ENCODE results near the gene ZNF783. TPM values are rescaled to one million over a fixed set of nuclear protein-coding genes. Genes with fewer than 3 reads are reported as not detected.
A peak's percentile ranks its signal among the peaks of the same experiment; 100 is the strongest.
"Not testable (repeated sequence)": the region's sequence is repeated elsewhere in the genome, so short reads cannot be mapped to it uniquely, and the experiment has no call there.

Gene ZNF783
- total RNA-seq, 4 donors from 2014 or later = 9.9 to 20.8 (median 14.4) TPM

DNA sequence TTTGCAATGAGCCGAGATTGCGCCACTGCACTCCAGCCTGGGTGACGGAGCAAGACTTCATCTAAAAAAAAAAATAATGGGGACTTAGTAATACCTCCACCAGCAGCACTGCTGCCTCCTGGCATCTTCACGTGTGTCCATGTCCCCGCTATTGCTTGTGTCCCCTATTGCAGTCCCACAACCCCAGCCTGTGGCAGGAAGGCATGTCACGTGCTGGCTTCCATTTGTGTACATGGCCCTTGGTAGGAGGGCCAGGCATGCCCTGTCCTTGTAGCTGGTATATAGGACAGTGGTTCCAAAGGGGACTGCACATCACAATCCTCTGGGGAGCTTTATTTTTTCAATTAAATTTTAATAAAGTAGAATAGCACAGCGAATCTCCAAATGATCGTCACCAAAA lies 5.7 kb downstream of the ZNF783 start:
- H3K9me3 ChIP-seq = no peaks in the 10 kb centered on the region
- TF ChIP-seq EP300 (IDR thresholded peaks at IDR 0.05) = no peak
- TF ChIP-seq POLR2A (IDR thresholded peaks at IDR 0.05) = no peak
- TF ChIP-seq POLR2AphosphoS5 (IDR thresholded peaks at IDR 0.05) = no peak
- TF ChIP-seq, protein P1, sequence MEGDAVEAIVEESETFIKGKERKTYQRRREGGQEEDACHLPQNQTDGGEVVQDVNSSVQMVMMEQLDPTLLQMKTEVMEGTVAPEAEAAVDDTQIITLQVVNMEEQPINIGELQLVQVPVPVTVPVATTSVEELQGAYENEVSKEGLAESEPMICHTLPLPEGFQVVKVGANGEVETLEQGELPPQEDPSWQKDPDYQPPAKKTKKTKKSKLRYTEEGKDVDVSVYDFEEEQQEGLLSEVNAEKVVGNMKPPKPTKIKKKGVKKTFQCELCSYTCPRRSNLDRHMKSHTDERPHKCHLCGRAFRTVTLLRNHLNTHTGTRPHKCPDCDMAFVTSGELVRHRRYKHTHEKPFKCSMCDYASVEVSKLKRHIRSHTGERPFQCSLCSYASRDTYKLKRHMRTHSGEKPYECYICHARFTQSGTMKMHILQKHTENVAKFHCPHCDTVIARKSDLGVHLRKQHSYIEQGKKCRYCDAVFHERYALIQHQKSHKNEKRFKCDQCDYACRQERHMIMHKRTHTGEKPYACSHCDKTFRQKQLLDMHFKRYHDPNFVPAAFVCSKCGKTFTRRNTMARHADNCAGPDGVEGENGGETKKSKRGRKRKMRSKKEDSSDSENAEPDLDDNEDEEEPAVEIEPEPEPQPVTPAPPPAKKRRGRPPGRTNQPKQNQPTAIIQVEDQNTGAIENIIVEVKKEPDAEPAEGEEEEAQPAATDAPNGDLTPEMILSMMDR (IDR thresholded peaks at IDR 0.05) = no peak
- DNase-seq (ENCODE audit: low spot score in 2 of 2) = peak in 1 of 2 donors; percentile 35
- no peak overlapping the region for H3K4me3 ChIP-seq
- peaks cover 11% of the 10 kb centered on the region for H3K4me1 ChIP-seq
- no peaks in the 10 kb centered on the region for H3K27me3 ChIP-seq
- no peak overlapping the region for H3K27ac ChIP-seq
- 96% methylated on average over 8 of the region's 8 CpGs for WGBS
- peaks cover 72% of the 10 kb centered on the region for H3K36me3 ChIP-seq

DNA sequence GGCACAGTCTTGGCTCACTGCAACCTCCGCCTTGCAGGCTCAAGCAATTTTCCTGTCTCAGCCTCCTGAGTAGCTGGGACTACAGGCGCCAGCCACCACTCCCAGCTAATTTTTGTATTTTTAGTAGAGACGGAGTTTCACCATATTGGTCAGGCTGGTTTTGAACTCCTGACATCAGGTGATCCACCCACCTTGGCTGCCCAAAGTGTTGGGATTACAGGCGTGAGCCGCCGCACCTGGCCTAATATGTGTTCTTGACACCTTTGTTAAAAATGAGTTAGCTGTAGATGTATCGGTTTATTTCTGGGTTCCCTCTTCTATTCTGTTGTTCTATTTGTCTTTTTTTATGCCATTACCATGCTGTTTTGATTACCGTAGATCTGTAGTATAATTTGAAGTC lies 12.4 kb downstream of the ZNF783 start:
- H3K4me1 ChIP-seq; H3K9me3 ChIP-seq; H3K27me3 ChIP-seq; H3K4me3 ChIP-seq; H3K27ac ChIP-seq; DNase-seq (ENCODE audit: low spot score in 2 of 2): not testable (repeated sequence)
- peaks cover 73% of the 10 kb centered on the region for H3K36me3 ChIP-seq
- 92% methylated on average over 8 of the region's 8 CpGs for WGBS

DNA sequence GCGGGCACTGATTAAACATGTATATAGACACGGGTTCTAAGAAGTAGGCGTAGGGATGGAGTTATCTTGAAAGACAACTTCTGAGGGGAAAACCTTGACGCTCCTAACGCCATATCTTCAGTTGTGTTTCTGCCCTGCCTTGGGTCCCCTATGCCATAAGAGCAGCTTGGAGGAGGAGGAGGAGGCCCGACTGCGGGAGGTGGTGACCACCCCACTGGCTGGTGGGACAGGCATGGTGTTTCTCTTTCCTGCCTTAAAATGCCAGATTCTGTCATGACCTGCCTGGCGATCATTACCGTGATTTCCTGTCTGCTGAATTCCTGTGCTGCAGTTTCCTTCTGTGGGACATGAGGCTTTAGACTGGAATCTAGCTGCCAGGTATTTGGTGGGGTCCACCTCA lies 15.9 kb downstream of the ZNF783 start:
- H3K4me3 ChIP-seq = no peak overlapping the region
- 96% methylated on average over 9 of the region's 9 CpGs for WGBS
- peaks cover 66% of the 10 kb centered on the region for H3K36me3 ChIP-seq
- no peak for DNase-seq (ENCODE audit: low spot score in 2 of 2)
- H3K4me1 ChIP-seq = no peaks in the 10 kb centered on the region
- H3K27me3 ChIP-seq = no peaks in the 10 kb centered on the region
- H3K27ac ChIP-seq = no peak overlapping the region
- H3K9me3 ChIP-seq = no peaks in the 10 kb centered on the region
- TF ChIP-seq EP300 (IDR thresholded peaks at IDR 0.05) (no peak), POLR2A (IDR thresholded peaks at IDR 0.05) (no peak), POLR2AphosphoS5 (IDR thresholded peaks at IDR 0.05) (no peak)
- TF ChIP-seq, protein P1 (IDR thresholded peaks at IDR 0.05) = no peak

DNA sequence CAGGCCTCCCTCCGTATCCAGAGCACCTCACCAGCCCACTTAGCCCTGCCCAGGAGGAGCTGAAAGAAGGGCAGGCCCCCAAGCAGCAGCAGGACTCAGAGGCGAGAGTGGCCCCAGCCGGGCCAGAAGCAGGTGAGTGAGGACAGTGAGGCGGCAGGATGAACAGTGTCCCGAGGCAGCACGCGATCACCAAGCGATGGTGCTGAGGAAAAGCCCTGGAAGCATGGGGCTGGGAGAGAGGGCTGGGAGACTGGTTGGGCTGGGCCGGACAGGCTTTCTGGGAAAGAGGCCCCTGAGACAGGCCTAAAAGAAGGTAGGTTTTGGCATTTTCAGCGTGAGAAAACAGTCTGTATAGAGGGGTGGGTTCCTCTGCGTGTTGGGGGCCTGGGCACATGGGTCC lies 16.4 kb downstream of the ZNF783 start:
- peaks cover 60% of the 10 kb centered on the region for H3K36me3 ChIP-seq
- DNase-seq (ENCODE audit: low spot score in 2 of 2) = no peak

DNA sequence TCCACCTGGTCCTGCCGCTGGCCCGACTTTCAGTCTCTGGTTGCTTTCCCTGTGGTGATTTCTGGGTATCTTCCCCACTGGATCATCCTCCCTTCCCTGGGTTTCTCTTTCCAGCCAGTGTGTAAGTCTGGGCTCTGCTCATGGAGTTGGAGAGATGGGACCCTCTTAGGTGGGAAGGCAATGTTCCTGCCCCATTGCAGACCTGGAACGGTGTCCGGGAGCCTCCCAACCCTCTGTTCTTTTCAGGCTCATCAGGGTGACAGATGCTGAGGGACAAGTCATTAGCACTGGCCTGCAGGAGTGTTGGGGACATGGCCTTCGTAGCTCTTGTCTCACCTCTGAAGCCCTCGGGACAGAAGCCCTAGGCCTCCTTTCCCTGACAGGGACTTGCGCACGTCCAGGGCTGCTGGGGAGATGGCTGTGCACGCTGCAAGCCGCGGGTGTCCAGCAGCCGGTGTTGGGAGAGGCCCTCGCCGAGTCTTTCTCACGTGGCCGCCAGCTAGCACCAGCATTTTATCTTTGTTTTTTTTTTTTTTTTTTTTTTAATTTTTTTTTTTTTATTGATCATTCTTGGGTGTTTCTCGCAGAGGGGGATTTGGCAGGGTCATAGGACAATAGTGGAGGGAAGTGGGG lies 17.2 kb downstream of the ZNF783 start:
- Histone ChIP-seq H3K4me3 (no peak overlapping the region), H3K4me1 (no peaks in the 10 kb centered on the region), H3K36me3 (peaks cover 56% of the 10 kb centered on the region), H3K27ac (no peak overlapping the region), H3K27me3 (no peaks in the 10 kb centered on the region), H3K9me3 (no peaks in the 10 kb centered on the region)
- 93% methylated on average over 17 of the region's 17 CpGs for WGBS
- no peak for TF ChIP-seq EP300 (IDR thresholded peaks at IDR 0.05)
- TF ChIP-seq POLR2AphosphoS5 (IDR thresholded peaks at IDR 0.05) = no peak
- TF ChIP-seq, protein P1 (IDR thresholded peaks at IDR 0.05) = no peak
- TF ChIP-seq POLR2A (IDR thresholded peaks at IDR 0.05) = no peak
- no peak for DNase-seq (ENCODE audit: low spot score in 2 of 2)

More for the DNA sequence above, 16.4 kb downstream of the ZNF783 start:
- Histone ChIP-seq H3K27ac (no peak overlapping the region), H3K4me3 (no peak overlapping the region), H3K4me1 (no peaks in the 10 kb centered on the region), H3K27me3 (no peaks in the 10 kb centered on the region), H3K9me3 (no peaks in the 10 kb centered on the region)
- TF ChIP-seq POLR2AphosphoS5 (IDR thresholded peaks at IDR 0.05) = no peak
- no peak for TF ChIP-seq POLR2A (IDR thresholded peaks at IDR 0.05)
- TF ChIP-seq, protein P1 (IDR thresholded peaks at IDR 0.05) = no peak
- no peak for TF ChIP-seq EP300 (IDR thresholded peaks at IDR 0.05)
- 98% methylated on average over 11 of the region's 11 CpGs for WGBS

DNA sequence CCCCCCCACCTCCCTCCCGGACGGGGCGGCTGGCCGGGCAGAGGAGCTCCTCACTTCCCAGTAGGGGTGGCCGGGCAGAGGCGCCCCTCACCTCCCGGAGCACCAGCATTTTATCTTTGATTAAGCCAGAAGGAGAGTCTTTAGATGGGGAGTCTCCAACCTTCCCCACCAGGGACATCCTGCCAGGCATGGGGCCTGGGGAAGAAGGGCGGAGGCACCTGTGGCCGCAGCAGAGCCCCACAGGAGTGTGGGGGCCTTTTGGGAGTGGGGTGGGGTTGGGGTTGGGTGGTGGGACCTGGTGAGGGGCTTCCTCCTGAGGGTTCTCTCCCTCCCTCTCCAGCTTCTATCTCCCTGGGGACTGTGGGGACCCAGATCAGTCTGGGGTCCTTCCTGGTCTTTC lies 18.2 kb downstream of the ZNF783 start:
- no peaks in the 10 kb centered on the region for H3K9me3 ChIP-seq
- no peak for DNase-seq (ENCODE audit: low spot score in 2 of 2)
- TF ChIP-seq, protein P1 (IDR thresholded peaks at IDR 0.05) = no peak
- TF ChIP-seq POLR2A (IDR thresholded peaks at IDR 0.05) (no peak), POLR2AphosphoS5 (IDR thresholded peaks at IDR 0.05) (no peak), EP300 (IDR thresholded peaks at IDR 0.05) (no peak)
- peaks cover 56% of the 10 kb centered on the region for H3K36me3 ChIP-seq
- no peaks in the 10 kb centered on the region for H3K27me3 ChIP-seq
- H3K27ac ChIP-seq = no peak overlapping the region
- H3K4me3 ChIP-seq = no peak overlapping the region
- WGBS = 100% methylated on average over 2 of the region's 9 CpGs
- peaks cover 9% of the 10 kb centered on the region for H3K4me1 ChIP-seq

Data from suprapubic skin (tissue), 4 donors.